ENCODE measurements around the gene PTPRJ.
"Not testable (repeated sequence)": the region's sequence is repeated elsewhere in the genome, so short reads cannot be mapped to it uniquely, and the experiment has no call there.

PTPRJ gene

GRCh38 chr11:48169717-48170116 is 189.4 kb downstream of the PTPRJ start:
- DNase-seq, result peak; percentile 27

GRCh38 chr11:48170241-48171233 is 190.2 kb downstream of the PTPRJ start:
- peak; percentile 52 for DNase-seq

GRCh38 chr11:48172818-48173609 is 192.7 kb downstream of the PTPRJ start:
- peak; percentile 85 for DNase-seq

- DNase-seq, result no peak
Observed at GRCh38 chr11:48177661-48178060, 197.3 kb downstream of the PTPRJ start.

GRCh38 chr11:48180627-48181026 is 200.3 kb downstream of the PTPRJ start:
- DNase-seq, result no peak

- no peak for DNase-seq
Observed at GRCh38 chr11:48182860-48183526, 202.6 kb downstream of the PTPRJ start.

GRCh38 chr11:48184452-48184851 is 204.1 kb downstream of the PTPRJ start:
- no peak for DNase-seq

- not testable (repeated sequence) for DNase-seq
Observed at GRCh38 chr11:48190906-48191654, 210.7 kb downstream of the PTPRJ start.

- DNase-seq, result no peak
Observed at GRCh38 chr11:48193876-48194275, 213.5 kb downstream of the PTPRJ start.

GRCh38 chr11:48207881-48208280 is 227.5 kb downstream of the PTPRJ start:
- no peak for DNase-seq

GRCh38 chr11:48210052-48210451 is 229.7 kb downstream of the PTPRJ start:
- no peak for DNase-seq

GRCh38 chr11:48216510-48216909 is 236.2 kb downstream of the PTPRJ start, which contains the start of gene OR4B1:
OR4B1 (plus strand) TSS chr11:48216810; CDS start chr11:48216810, 0 bp downstream.
- DNase-seq, result no peak

All from eye (tissue), 1 donor.